HEK293T (cell line): ENCODE data around the gene DYNC1LI1.

ENCODE experiments used
- ARNT ChIP-seq: fragments of 450-650 bp; IDR thresholded peaks from 2 replicates; pipeline ENCODE4 v1.6.1; 2017; ENCODE audit warnings: mild to moderate bottlenecking
- BHLHE40 ChIP-seq: fragments of 450-650 bp; IDR thresholded peaks from 2 replicates; pipeline ENCODE4 v1.6.1; 2016; ENCODE audit warnings: mild to moderate bottlenecking, moderate library complexity, borderline replicate concordance
- FOXA1 ChIP-seq: fragments of 450-650 bp; IDR thresholded peaks from 2 replicates; pipeline ENCODE4 v1.6.1; 2016; ENCODE audit warnings: mild to moderate bottlenecking
- FOXK2 ChIP-seq: fragments of 450-650 bp; IDR thresholded peaks from 2 replicates; pipeline ENCODE4 v1.6.1; 2016; ENCODE audit warnings: mild to moderate bottlenecking
- LEF1 ChIP-seq: fragments of 450-650 bp; IDR thresholded peaks from 2 replicates; pipeline ENCODE4 v1.6.1; 2017; ENCODE audit warnings: mild to moderate bottlenecking, borderline replicate concordance
- SP1 ChIP-seq: fragments of 450-650 bp; IDR thresholded peaks from 2 replicates; pipeline ENCODE4 v1.6.1; 2017
- TARDBP ChIP-seq: fragments of 450-650 bp; IDR thresholded peaks from 2 replicates; pipeline ENCODE4 v1.6.1; 2016
- ZNF384 ChIP-seq: fragments of 450-650 bp; IDR thresholded peaks from 2 replicates; pipeline ENCODE4 v1.6.1; 2016
- TF ChIP-seq, protein P1 (sequence below): fragments of 450-650 bp; IDR thresholded peaks from 2 replicates; pipeline ENCODE4 v1.6.1; 2016

DNA sequence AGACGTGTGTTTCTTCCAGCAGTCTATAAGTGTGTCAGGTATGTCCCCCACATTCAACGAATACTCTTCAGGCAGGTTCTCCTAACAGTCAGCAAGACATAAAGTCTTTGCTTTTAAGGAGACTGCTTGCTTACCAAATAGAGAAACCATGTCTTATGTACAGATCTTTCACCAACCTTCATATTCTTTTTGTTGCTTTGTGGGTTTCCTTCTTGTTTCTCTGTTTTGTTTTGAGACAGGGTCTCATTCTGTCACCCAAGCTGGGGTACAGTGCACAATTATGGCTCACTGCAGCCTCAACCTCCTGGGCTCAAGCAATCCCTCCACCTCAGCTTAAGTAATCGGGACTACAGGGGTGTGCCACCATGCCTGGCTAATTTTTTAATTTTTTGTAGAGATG, 14.3 kb downstream of the DYNC1LI1 start:
- TF ChIP-seq SP1 (no peak), ZNF384 (no peak), ARNT (no peak), FOXA1 (no peak), TARDBP (no peak), FOXK2 (no peak), LEF1 (no peak), BHLHE40 (no peak)
- TF ChIP-seq, protein P1, sequence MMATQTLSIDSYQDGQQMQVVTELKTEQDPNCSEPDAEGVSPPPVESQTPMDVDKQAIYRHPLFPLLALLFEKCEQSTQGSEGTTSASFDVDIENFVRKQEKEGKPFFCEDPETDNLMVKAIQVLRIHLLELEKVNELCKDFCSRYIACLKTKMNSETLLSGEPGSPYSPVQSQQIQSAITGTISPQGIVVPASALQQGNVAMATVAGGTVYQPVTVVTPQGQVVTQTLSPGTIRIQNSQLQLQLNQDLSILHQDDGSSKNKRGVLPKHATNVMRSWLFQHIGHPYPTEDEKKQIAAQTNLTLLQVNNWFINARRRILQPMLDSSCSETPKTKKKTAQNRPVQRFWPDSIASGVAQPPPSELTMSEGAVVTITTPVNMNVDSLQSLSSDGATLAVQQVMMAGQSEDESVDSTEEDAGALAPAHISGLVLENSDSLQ: no peak
